NCI-H146 treated with DMSO at 0.1 percent for 48 hours (cell line): ENCODE measurements around the gene PPP2R2C.

Source experiments
- DNase-seq: peaks from one replicate; lab custom pipeline; 2025; ENCODE audit not compliant: unreplicated experiment; lab: John Stamatoyannopoulos, UW

Gene PPP2R2C

GRCh38 chr4:6469898-6470501, 2.4 kb downstream of the PPP2R2C start:
- DNase-seq, result no peak

- no peak for DNase-seq
Measured at GRCh38 chr4:6469144-6469543, 3.3 kb downstream of the PPP2R2C start.

GRCh38 chr4:6468376-6468775, 4.0 kb downstream of the PPP2R2C start:
- DNase-seq, result no peak

GRCh38 chr4:6467600-6467999, 4.8 kb downstream of the PPP2R2C start:
- no peak for DNase-seq

GRCh38 chr4:6466756-6467381, 5.5 kb downstream of the PPP2R2C start:
- DNase-seq, result no peak

GRCh38 chr4:6465955-6466354, 6.5 kb downstream of the PPP2R2C start:
- no peak for DNase-seq

- DNase-seq, result no peak
Measured at GRCh38 chr4:6464842-6465588, 7.4 kb downstream of the PPP2R2C start.

- DNase-seq, result no peak
Measured at GRCh38 chr4:6463311-6464289, 8.8 kb downstream of the PPP2R2C start.

- no peak for DNase-seq
Measured at GRCh38 chr4:6461301-6462165, 10.9 kb downstream of the PPP2R2C start.

GRCh38 chr4:6460876-6461275, 11.5 kb downstream of the PPP2R2C start:
- no peak for DNase-seq

GRCh38 chr4:6458528-6458927, 13.9 kb downstream of the PPP2R2C start:
- DNase-seq, result no peak

- DNase-seq, result no peak
Measured at GRCh38 chr4:6456450-6456849, 16.0 kb downstream of the PPP2R2C start.

GRCh38 chr4:6454112-6454910, 18.1 kb downstream of the PPP2R2C start:
- DNase-seq, result no peak

GRCh38 chr4:6453688-6453990, 18.8 kb downstream of the PPP2R2C start:
- no peak for DNase-seq

- no peak for DNase-seq
Measured at GRCh38 chr4:6452897-6453687, 19.3 kb downstream of the PPP2R2C start.

- DNase-seq, result no peak
Measured at GRCh38 chr4:6452116-6452896, 20.1 kb downstream of the PPP2R2C start.

- no peak for DNase-seq
Measured at GRCh38 chr4:6451309-6451708, 21.1 kb downstream of the PPP2R2C start.

- DNase-seq, result no peak
Measured at GRCh38 chr4:6450709-6451108, 21.7 kb downstream of the PPP2R2C start.
